ENCODE data around the gene TBX6. TPM values are rescaled to one million over a fixed set of nuclear protein-coding genes. Genes with fewer than 3 reads are reported as not detected.
"Not testable (repeated sequence)": the region's sequence is repeated elsewhere in the genome, so short reads cannot be mapped to it uniquely, and the experiment has no call there.

Gene TBX6
- total RNA-seq, 1 donor from 2014 or later = 2.9 TPM

- no peak for DNase-seq (ENCODE audit: low spot score)
- intact Hi-C loops (cut with micrococcal nuclease) = loop anchor here (5.0 kb wide), 1 partner anchor 287 kb away; the partner anchor contains the start of gene ZNF771
- no peaks in the 10 kb centered on the region for H3K9me3 Mint-ChIP-seq
Measured at GRCh38 chr16:30120340-30121105, 28.8 kb upstream of the TBX6 start.

GRCh38 chr16:30119428-30119827, 27.7 kb upstream of the TBX6 start:
- Mint-ChIP-seq H3K4me3 (ENCODE audit: low read depth) (no peak overlapping the region), H3K9me3 (no peaks in the 10 kb centered on the region), H3K27me3 (ENCODE audit: low read depth) (no peaks in the 10 kb centered on the region), H3K27ac (no peak overlapping the region), H3K36me3 (ENCODE audit: low read depth) (peaks cover 19% of the 10 kb centered on the region), H3K4me1 (ENCODE audit: low read depth) (peaks cover 19% of the 10 kb centered on the region)
- intact Hi-C loops (cut with micrococcal nuclease) = no loop called here
- DNase-seq (ENCODE audit: low spot score) = no peak

More at GRCh38 chr16:30120340-30121105, 28.8 kb upstream of the TBX6 start:
- Mint-ChIP-seq H3K36me3 (ENCODE audit: low read depth) (peaks cover 19% of the 10 kb centered on the region), H3K4me3 (ENCODE audit: low read depth) (no peak overlapping the region), H3K27ac (no peak overlapping the region), H3K4me1 (ENCODE audit: low read depth) (peaks cover 19% of the 10 kb centered on the region), H3K27me3 (ENCODE audit: low read depth) (no peaks in the 10 kb centered on the region)

GRCh38 chr16:30117768-30118167, 26.0 kb upstream of the TBX6 start:
- no peak overlapping the region for H3K27ac Mint-ChIP-seq
- H3K27me3 Mint-ChIP-seq (ENCODE audit: low read depth) = no peaks in the 10 kb centered on the region
- no peak for DNase-seq (ENCODE audit: low spot score)
- no peak overlapping the region for H3K4me3 Mint-ChIP-seq (ENCODE audit: low read depth)
- intact Hi-C loops (cut with micrococcal nuclease) = no loop called here
- H3K9me3 Mint-ChIP-seq = no peaks in the 10 kb centered on the region
- peaks cover 18% of the 10 kb centered on the region for H3K4me1 Mint-ChIP-seq (ENCODE audit: low read depth)
- peaks cover 26% of the 10 kb centered on the region for H3K36me3 Mint-ChIP-seq (ENCODE audit: low read depth)

GRCh38 chr16:30116291-30117207, 24.8 kb upstream of the TBX6 start:
- Mint-ChIP-seq H3K36me3 (ENCODE audit: low read depth) (peaks cover 28% of the 10 kb centered on the region), H3K4me3 (ENCODE audit: low read depth) (no peak overlapping the region), H3K9me3 (no peaks in the 10 kb centered on the region), H3K27me3 (ENCODE audit: low read depth) (no peaks in the 10 kb centered on the region), H3K27ac (no peak overlapping the region), H3K4me1 (ENCODE audit: low read depth) (peaks cover 12% of the 10 kb centered on the region)
- no peak for DNase-seq (ENCODE audit: low spot score)
- intact Hi-C loops (cut with micrococcal nuclease) = no loop called here

- intact Hi-C loops (cut with micrococcal nuclease) = no loop called here
- Mint-ChIP-seq H3K27me3 (ENCODE audit: low read depth) (no peaks in the 10 kb centered on the region), H3K4me1 (ENCODE audit: low read depth) (peaks cover 7% of the 10 kb centered on the region), H3K27ac (no peak overlapping the region), H3K4me3 (ENCODE audit: low read depth) (no peak overlapping the region), H3K36me3 (ENCODE audit: low read depth) (peaks cover 32% of the 10 kb centered on the region), H3K9me3 (no peaks in the 10 kb centered on the region)
- no peak for DNase-seq (ENCODE audit: low spot score)
Measured at GRCh38 chr16:30115238-30115637, 23.5 kb upstream of the TBX6 start.

- DNase-seq (ENCODE audit: low spot score); H3K4me3 Mint-ChIP-seq (ENCODE audit: low read depth); intact Hi-C loops (cut with micrococcal nuclease); H3K27me3 Mint-ChIP-seq (ENCODE audit: low read depth); H3K27ac Mint-ChIP-seq; H3K9me3 Mint-ChIP-seq; H3K4me1 Mint-ChIP-seq (ENCODE audit: low read depth): not testable (repeated sequence)
- H3K36me3 Mint-ChIP-seq (ENCODE audit: low read depth) = peaks cover 32% of the 10 kb centered on the region
Measured at GRCh38 chr16:30114833-30115232, 23.1 kb upstream of the TBX6 start.

GRCh38 chr16:30114411-30114810, 22.7 kb upstream of the TBX6 start:
- Mint-ChIP-seq H3K27ac (no peak overlapping the region), H3K36me3 (ENCODE audit: low read depth) (peaks cover 30% of the 10 kb centered on the region), H3K9me3 (no peaks in the 10 kb centered on the region), H3K4me3 (ENCODE audit: low read depth) (no peak overlapping the region), H3K4me1 (ENCODE audit: low read depth) (peaks cover 3% of the 10 kb centered on the region), H3K27me3 (ENCODE audit: low read depth) (no peaks in the 10 kb centered on the region)
- intact Hi-C loops (cut with micrococcal nuclease) = no loop called here
- no peak for DNase-seq (ENCODE audit: low spot score)

- DNase-seq (ENCODE audit: low spot score) = no peak
- intact Hi-C loops (cut with micrococcal nuclease) = no loop called here
- Mint-ChIP-seq H3K27me3 (ENCODE audit: low read depth) (no peaks in the 10 kb centered on the region), H3K4me1 (ENCODE audit: low read depth) (no peaks in the 10 kb centered on the region), H3K4me3 (ENCODE audit: low read depth) (no peak overlapping the region), H3K27ac (no peak overlapping the region), H3K36me3 (ENCODE audit: low read depth) (peaks cover 26% of the 10 kb centered on the region), H3K9me3 (no peaks in the 10 kb centered on the region)
Measured at GRCh38 chr16:30113711-30114333, 22.1 kb upstream of the TBX6 start.

- Mint-ChIP-seq H3K9me3 (no peaks in the 10 kb centered on the region), H3K27ac (no peak within 1 kb of the TSS), H3K27me3 (ENCODE audit: low read depth) (no peaks in the 10 kb centered on the region), H3K4me1 (ENCODE audit: low read depth) (no peaks in the 10 kb centered on the region), H3K4me3 (ENCODE audit: low read depth) (no peak within 1 kb of the TSS), H3K36me3 (ENCODE audit: low read depth) (peaks cover 25% of the 10 kb centered on the region)
- intact Hi-C loops (cut with micrococcal nuclease) = no loop called here
- DNase-seq (ENCODE audit: low spot score) = no peak
Measured at GRCh38 chr16:30113031-30113710, 21.4 kb upstream of the TBX6 start, which contains the start of gene GDPD3. GDPD3 (minus strand) TSS chr16:30113537; CDS start chr16:30113478, 59 bp downstream.

- peaks cover 27% of the 10 kb centered on the region for H3K36me3 Mint-ChIP-seq (ENCODE audit: low read depth)
- H3K9me3 Mint-ChIP-seq = no peaks in the 10 kb centered on the region
- no peaks in the 10 kb centered on the region for H3K4me1 Mint-ChIP-seq (ENCODE audit: low read depth)
- intact Hi-C loops (cut with micrococcal nuclease) = no loop called here
- H3K27me3 Mint-ChIP-seq (ENCODE audit: low read depth) = no peaks in the 10 kb centered on the region
- H3K27ac Mint-ChIP-seq = no peak overlapping the region
- no peak overlapping the region for H3K4me3 Mint-ChIP-seq (ENCODE audit: low read depth)
- DNase-seq (ENCODE audit: low spot score) = peak; percentile 53
Measured at GRCh38 chr16:30112197-30113030, 20.7 kb upstream of the TBX6 start.

- H3K27me3 Mint-ChIP-seq (ENCODE audit: low read depth) = no peaks in the 10 kb centered on the region
- DNase-seq (ENCODE audit: low spot score) = no peak
- H3K27ac Mint-ChIP-seq = no peak overlapping the region
- H3K4me3 Mint-ChIP-seq (ENCODE audit: low read depth) = no peak overlapping the region
- H3K36me3 Mint-ChIP-seq (ENCODE audit: low read depth) = peaks cover 32% of the 10 kb centered on the region
- intact Hi-C loops (cut with micrococcal nuclease) = no loop called here
- H3K4me1 Mint-ChIP-seq (ENCODE audit: low read depth) = no peaks in the 10 kb centered on the region
- no peaks in the 10 kb centered on the region for H3K9me3 Mint-ChIP-seq
Measured at GRCh38 chr16:30110661-30111060, 18.9 kb upstream of the TBX6 start.
